GM18907 (cell line): ENCODE data around the gene KY.
"Not testable (repeated sequence)": the region's sequence is repeated elsewhere in the genome, so short reads cannot be mapped to it uniquely, and the experiment has no call there.

Experiments used
- ATAC-seq: cut with Tn5 transposase; IDR thresholded peaks from one replicate; pipeline ENCODE4 v1.9.1; 2021; ENCODE audit warnings: mild to moderate bottlenecking, moderate library complexity; ENCODE audit not compliant: unreplicated experiment

KY gene

GRCh38 chr3:134606033-134607025 lies 44.5 kb downstream of the KY start:
- ATAC-seq: no peak

GRCh38 chr3:134605556-134605955 lies 45.3 kb downstream of the KY start:
- ATAC-seq: no peak

- ATAC-seq: no peak
These were observed 46.9 kb downstream of the KY start for GRCh38 chr3:134603956-134604355.

GRCh38 chr3:134603480-134603879 lies 47.3 kb downstream of the KY start:
- ATAC-seq: no peak

- ATAC-seq: no peak
These were observed 48.4 kb downstream of the KY start for GRCh38 chr3:134602440-134602814.

GRCh38 chr3:134601539-134602439 lies 49.0 kb downstream of the KY start:
- ATAC-seq: no peak

GRCh38 chr3:134600685-134601463 lies 49.9 kb downstream of the KY start:
- ATAC-seq: peak; percentile 77

GRCh38 chr3:134600206-134600605 lies 50.6 kb downstream of the KY start:
- no peak for ATAC-seq

- ATAC-seq: no peak
These were observed 51.9 kb downstream of the KY start for GRCh38 chr3:134598763-134599545.

- no peak for ATAC-seq
These were observed 53.3 kb downstream of the KY start for GRCh38 chr3:134597390-134597970.

- ATAC-seq: not testable (repeated sequence)
These were observed 55.8 kb downstream of the KY start for GRCh38 chr3:134594986-134595385.

- no peak for ATAC-seq
These were observed 56.5 kb downstream of the KY start for GRCh38 chr3:134594331-134594741.

GRCh38 chr3:134592806-134593205 lies 58.0 kb downstream of the KY start:
- no peak for ATAC-seq

- ATAC-seq: no peak
These were observed 60.1 kb downstream of the KY start for GRCh38 chr3:134590766-134591165.

GRCh38 chr3:134579141-134579665 lies 71.6 kb downstream of the KY start:
- no peak for ATAC-seq

- no peak for ATAC-seq
These were observed 74.0 kb downstream of the KY start for GRCh38 chr3:134576831-134577230.

GRCh38 chr3:134576426-134576825 lies 74.4 kb downstream of the KY start:
- no peak for ATAC-seq

- ATAC-seq: not testable (repeated sequence)
These were observed 80.9 kb downstream of the KY start for GRCh38 chr3:134569899-134570298.

- no peak for ATAC-seq
These were observed 82.0 kb downstream of the KY start for GRCh38 chr3:134568790-134569189.
